Measurements from ENCODE around the gene KNCN. TPM values are rescaled to one million over a fixed set of nuclear protein-coding genes. Genes with fewer than 3 reads are reported as not detected.

Gene KNCN
- total RNA-seq, 2 experiments from 2014 or later, result not detected

DNA sequence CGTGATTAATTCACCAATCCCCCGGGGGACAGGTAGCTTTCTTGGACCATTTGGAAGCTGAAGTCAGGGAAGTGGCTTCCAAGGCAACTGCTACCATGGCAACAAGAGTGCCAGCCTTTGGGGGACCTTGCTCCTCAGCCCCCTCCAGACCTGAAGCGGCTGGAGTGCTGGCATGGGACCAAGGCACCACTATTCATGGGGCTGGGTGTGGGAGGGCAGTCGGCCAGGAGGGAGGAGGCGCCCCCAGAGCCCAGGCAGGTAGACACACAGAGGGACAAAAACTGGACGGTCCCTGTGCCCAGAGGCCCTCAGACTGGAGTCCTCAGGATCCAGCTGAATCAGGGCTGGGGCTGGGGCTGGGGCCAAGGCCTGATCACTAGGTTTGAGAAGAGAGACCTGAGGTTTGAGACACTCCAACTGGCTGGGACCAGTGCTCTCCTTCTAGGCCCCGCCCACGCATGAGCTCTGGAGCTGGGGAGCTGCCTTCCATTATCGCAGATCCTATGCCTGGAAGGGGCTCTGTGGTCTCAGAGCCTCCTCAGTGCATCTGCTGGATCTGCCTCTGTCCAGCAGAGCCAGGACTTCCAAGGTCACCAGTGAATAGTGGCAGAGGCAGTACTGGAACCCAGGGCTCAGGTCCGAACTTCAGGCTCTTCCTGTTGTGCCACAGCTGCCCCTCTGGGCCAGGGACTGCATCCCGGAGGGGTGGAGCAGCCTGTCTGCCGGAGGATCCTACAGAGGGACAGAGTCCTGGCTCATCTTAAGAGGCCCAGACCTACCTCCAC, 3.3 kb upstream of the KNCN start:
- no peak overlapping the region for H3K4me3 Mint-ChIP-seq
- H3K9me3 Mint-ChIP-seq, result no peaks in the 10 kb centered on the region
- no peak overlapping the region for H3K27ac Mint-ChIP-seq
- no peaks in the 10 kb centered on the region for H3K27me3 Mint-ChIP-seq
- H3K36me3 Mint-ChIP-seq, result no peaks in the 10 kb centered on the region
- no peak for DNase-seq
- peaks cover 3% of the 10 kb centered on the region for H3K4me1 Mint-ChIP-seq

DNA sequence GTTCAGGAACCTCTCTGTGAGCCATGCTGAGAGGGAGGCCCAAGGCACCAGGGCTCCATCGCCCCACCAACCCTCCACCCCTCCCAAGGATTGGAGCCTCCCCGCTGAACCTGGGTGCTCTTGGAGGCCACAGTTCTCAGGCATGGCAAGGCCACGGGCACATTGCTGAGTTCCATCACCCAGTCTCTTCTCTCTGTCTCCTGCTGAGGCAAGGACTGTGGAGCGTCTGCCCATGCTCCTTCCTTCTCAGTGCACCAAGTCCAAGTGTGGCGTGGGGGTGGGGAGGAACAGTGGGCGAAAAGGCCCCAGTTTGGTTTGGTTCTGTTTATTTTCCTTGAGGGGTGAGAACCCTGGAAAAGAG, 2.8 kb upstream of the KNCN start:
- H3K9me3 Mint-ChIP-seq, result no peaks in the 10 kb centered on the region
- H3K27me3 Mint-ChIP-seq, result no peaks in the 10 kb centered on the region
- no peak overlapping the region for H3K4me3 Mint-ChIP-seq
- H3K36me3 Mint-ChIP-seq, result no peaks in the 10 kb centered on the region
- no peak overlapping the region for H3K27ac Mint-ChIP-seq
- H3K4me1 Mint-ChIP-seq, result peaks cover 8% of the 10 kb centered on the region
- no peak for DNase-seq

DNA sequence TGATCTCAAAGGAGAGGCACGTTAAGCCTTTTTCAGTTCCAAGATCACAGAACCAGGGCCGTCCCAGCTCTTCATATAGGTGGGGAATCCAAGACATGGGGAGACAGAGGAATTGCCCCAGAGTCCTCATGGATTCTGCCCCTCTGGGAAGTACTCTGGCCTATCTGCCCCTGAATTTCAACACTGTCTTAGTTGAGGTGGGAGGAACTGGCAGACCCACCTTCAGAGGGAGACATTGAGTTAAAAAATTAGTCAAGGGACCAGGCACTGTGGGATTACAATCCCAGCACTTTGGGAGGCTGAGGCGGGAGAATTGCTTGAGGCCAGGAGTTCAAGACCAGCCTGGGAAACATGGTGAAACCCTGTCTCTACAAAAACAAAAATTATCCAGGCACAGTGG, 2.1 kb upstream of the KNCN start:
- no peaks in the 10 kb centered on the region for H3K9me3 Mint-ChIP-seq
- H3K4me3 Mint-ChIP-seq, result no peak overlapping the region
- H3K36me3 Mint-ChIP-seq, result no peaks in the 10 kb centered on the region
- H3K4me1 Mint-ChIP-seq, result peaks cover 9% of the 10 kb centered on the region
- DNase-seq, result no peak
- no peaks in the 10 kb centered on the region for H3K27me3 Mint-ChIP-seq
- H3K27ac Mint-ChIP-seq, result no peak overlapping the region

DNA sequence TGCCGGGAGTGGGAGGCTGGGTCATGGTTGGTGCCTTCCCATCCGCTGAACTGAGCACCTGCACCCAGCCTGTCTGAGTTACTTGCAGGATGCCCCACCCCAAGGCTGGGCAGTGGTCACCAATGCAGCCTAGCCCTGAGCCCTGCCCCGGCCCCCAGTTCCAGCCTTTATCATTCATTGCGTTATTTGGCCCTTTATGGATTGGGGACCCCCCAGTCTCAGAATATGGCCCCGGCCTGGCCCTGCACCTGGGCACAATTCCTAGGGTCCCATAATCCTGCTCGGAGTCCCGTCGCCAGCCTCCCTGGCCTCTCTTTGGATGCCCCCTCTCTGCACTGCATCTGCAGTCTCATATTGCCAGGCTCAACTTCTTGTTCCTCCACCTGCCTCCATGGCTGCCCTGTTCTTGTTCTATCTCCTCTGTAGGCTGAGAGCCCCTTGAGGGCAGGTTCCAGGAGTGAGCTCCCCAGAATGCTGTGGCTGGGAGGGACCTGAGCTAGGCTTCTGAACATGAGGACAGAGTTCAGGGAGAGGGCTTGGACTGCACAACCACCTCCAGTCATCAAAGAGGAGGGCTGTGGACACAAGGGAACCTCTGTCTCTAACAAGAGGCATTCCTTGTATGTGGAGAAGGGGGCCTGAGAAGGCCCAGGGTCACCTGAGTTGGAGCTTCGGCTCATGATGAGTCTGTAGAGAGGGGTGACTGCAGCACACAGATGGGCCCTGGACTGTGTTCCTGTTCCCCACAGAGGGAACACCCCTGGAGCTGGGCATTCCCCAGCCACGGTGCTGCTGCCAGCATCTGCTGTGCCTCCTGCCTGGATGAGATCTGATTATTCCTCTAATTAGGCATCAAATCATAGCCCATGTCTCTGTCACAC, 1.1 kb upstream of the KNCN start:
- H3K4me1 Mint-ChIP-seq, result peaks cover 9% of the 10 kb centered on the region
- H3K9me3 Mint-ChIP-seq, result no peaks in the 10 kb centered on the region
- no peaks in the 10 kb centered on the region for H3K27me3 Mint-ChIP-seq
- H3K27ac Mint-ChIP-seq, result no peak overlapping the region
- H3K36me3 Mint-ChIP-seq, result no peaks in the 10 kb centered on the region
- no peak overlapping the region for H3K4me3 Mint-ChIP-seq
- DNase-seq, result no peak

DNA sequence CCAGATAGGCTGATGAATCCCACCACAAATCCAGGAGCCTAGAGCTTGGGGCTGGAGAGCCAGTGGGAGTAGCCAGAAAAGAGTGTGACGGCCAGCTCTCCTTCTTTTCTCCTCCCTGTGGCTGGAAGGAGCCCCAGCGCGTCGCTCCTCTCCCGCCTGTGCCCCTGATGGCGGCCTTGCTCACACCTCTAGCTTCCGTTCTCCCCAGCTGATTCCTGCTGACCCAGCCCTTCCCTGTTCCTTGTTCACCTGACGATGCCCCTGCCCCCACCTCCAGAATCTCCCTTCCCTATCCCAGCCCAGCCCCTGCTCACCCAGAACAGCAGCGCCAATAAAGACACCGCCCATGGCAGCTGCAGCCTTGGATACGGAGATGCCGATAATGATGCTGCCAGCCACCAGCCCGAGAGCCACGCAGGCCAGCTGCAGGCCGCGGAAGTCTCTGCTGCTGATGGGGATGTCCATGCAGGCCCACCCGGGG, 656 bp downstream of the KNCN start:
- DNase-seq, result no peak
- no peaks in the 10 kb centered on the region for H3K9me3 Mint-ChIP-seq
- H3K4me3 Mint-ChIP-seq, result no peak overlapping the region
- no peak overlapping the region for H3K27ac Mint-ChIP-seq
- H3K36me3 Mint-ChIP-seq, result no peaks in the 10 kb centered on the region
- H3K27me3 Mint-ChIP-seq, result peaks cover 15% of the 10 kb centered on the region
- peaks cover 9% of the 10 kb centered on the region for H3K4me1 Mint-ChIP-seq

DNA sequence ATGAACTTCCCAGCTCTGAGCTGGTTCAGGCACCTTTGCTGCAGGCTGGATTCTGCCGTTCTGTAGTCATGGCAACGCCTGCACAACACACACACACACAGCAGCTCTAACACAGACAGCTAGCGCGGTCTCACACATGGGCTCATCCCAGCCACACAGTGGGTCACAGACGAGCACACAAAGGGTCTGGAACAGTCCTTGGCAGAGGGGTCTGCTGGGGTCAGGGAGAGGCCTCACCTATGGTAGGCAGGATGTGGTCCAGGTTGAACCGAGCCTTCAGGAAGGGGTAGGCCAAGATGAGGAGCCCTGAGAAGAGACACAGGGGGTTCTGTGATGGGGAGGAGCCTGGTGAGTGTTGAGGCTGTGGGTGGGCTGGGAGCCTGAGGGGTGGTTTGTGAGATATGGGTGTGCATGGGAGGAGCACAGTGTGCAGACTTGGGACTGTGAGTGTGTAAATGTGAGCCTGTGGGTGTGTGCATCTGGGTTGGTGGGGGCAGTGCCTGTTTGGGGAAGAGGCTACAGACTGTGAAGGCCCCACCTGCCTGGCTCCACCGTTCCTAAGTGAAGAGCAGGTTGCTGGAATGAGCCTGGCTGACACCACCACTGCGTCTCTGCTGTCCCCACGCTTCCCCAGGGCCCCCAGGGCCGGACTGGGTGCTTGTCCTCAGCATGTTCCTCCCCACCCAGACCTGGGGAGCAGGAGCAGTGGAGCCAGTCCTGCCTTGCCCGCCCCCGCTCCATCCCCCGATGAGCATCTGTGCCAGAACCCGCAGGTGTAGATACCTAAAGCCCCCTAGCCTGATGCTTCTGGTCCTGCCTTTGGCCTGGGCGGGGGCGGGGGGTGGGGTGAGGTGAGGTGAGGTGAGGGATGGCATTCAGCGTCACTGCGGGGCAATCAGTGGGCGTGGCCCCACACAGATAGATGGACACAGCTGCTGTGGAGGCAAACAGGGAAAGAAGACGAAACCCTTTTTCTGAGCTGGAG, 1.5 kb downstream of the KNCN start:
- H3K9me3 Mint-ChIP-seq, result no peaks in the 10 kb centered on the region
- peaks cover 9% of the 10 kb centered on the region for H3K4me1 Mint-ChIP-seq
- peak; percentile 52 for DNase-seq
- H3K27ac Mint-ChIP-seq, result peak overlapping the region; percentile 56
- H3K36me3 Mint-ChIP-seq, result no peaks in the 10 kb centered on the region
- H3K27me3 Mint-ChIP-seq, result peaks cover 23% of the 10 kb centered on the region
- no peak overlapping the region for H3K4me3 Mint-ChIP-seq

DNA sequence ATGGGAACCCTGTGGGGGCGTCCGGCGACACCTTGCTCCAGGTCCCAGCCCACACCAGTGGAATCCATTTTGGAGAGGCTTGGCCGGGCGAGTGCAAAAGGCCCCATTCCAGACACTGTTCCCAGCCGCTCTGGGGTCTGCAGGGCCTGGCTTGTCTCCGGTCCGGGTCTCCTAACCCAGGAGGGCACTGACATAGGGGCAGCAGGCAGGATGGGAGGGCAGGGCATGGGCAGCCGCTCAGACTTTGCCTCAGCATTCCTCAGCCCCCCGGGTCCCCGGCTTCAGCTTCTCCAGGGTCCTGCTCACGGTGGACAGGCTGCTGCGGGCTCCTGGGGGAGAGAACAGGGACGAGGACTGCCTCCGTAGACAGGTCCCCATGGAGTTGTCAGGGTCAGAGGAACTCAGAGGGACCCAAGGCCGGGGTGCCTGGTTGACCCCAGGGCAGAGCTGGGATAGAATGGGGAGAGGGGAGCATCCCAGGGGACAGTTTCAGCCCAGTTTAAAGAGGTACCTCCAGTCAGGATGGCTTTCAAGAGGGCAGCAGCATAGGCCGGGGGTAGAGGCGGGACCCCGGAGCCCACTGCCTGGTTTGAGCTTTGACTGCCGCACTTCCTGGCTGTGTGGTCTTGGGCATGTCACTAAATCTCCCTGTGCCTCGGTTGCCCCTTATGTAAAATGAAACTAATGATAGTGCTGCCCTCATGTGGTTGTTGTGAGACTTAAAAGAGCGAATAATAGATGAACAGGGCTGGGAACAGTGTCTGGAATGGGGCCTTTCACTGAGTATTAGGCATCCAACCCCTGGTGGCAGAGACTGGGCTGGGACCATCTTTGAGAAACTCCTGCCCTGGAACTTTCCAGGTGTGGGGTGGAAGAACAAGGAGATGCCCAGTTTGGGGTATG, 3.7 kb downstream of the KNCN start:
- no peak for DNase-seq
- H3K27me3 Mint-ChIP-seq, result peaks cover 44% of the 10 kb centered on the region
- H3K27ac Mint-ChIP-seq, result no peak overlapping the region
- no peak overlapping the region for H3K4me3 Mint-ChIP-seq
- peaks cover 9% of the 10 kb centered on the region for H3K4me1 Mint-ChIP-seq
- H3K9me3 Mint-ChIP-seq, result no peaks in the 10 kb centered on the region
- no peaks in the 10 kb centered on the region for H3K36me3 Mint-ChIP-seq

DNA sequence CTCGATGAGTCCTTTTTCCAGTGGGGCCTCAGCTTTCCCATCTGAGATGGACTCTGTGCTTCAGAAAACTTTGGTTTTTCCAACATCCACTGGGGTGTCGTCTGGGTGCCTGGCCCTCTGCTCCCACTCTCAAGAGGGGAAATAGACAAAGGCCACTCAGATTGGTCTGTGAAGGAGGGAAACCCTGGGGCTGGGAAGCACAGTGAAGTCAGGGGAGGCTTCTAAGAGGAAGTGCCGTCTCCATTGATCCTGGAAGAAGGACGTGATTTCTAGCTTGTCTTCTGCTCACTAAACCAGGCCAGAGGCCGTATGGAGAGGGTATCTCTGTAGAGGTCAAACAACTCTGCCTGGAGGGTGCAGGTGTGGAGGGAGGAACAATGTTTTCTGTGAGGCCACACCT, 5.2 kb downstream of the KNCN start:
- H3K4me1 Mint-ChIP-seq, result peaks cover 9% of the 10 kb centered on the region
- H3K4me3 Mint-ChIP-seq, result no peak overlapping the region
- no peaks in the 10 kb centered on the region for H3K36me3 Mint-ChIP-seq
- H3K9me3 Mint-ChIP-seq, result no peaks in the 10 kb centered on the region
- H3K27ac Mint-ChIP-seq, result no peak overlapping the region
- no peak for DNase-seq
- peaks cover 49% of the 10 kb centered on the region for H3K27me3 Mint-ChIP-seq

DNA sequence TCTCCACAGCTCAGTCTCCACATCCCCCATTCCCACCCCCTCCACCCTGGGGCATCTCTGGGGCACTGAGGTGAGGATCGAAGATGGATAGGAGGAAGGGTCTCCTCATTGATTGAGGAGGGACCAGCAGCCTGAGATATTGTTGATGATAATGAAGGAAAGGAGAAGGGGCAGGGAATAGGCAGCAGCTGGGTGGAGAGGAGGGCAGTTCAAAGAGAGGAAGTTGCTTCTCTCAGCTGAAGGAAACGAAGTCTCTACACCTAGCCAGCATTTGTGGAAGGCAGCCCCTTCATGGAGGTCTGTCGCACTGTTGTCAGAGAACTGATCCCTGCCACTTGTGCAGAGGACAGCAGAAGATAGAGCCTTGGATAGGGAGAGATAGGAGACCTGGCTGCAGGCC, 5.7 kb downstream of the KNCN start:
- Mint-ChIP-seq H3K27me3 (peaks cover 49% of the 10 kb centered on the region), H3K4me3 (no peak overlapping the region), H3K4me1 (peaks cover 9% of the 10 kb centered on the region), H3K27ac (no peak overlapping the region), H3K36me3 (no peaks in the 10 kb centered on the region), H3K9me3 (no peaks in the 10 kb centered on the region)
- DNase-seq, result no peak

DNA sequence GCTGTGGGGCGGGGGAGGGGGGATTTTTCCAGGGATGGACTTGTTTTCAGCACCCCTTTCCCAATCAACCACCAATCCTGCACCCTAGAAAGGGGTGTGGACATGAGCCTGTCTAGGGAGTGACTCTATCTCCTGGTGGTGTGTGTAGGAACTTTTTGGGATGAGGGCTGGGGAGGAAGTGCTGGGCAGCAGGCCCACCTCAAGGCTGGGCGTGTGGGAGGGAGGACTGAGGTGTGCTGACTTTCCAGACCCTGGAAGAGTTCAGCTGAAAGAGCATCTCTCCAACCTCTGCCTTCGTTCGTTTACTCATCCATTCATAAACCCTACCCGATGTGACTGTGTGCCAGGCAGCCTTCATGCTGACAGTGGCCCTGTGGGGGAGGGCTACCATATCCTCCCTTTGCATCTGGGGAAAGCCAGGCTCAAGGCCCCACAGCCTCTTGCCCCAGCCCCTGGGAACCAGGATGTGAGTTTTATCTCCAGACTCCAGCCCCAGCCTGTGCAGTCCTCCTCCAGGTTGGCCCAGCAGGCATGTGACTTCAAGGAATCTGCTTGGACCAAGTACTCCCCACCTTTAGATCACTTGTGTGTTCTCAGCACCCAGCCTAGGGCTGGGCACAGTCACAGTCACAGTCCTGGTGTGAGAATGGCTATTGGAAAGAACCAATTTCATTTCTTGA, 6.7 kb downstream of the KNCN start:
- H3K4me1 Mint-ChIP-seq, result peaks cover 6% of the 10 kb centered on the region
- no peak for DNase-seq
- H3K9me3 Mint-ChIP-seq, result no peaks in the 10 kb centered on the region
- no peak overlapping the region for H3K27ac Mint-ChIP-seq
- peaks cover 49% of the 10 kb centered on the region for H3K27me3 Mint-ChIP-seq
- no peak overlapping the region for H3K4me3 Mint-ChIP-seq
- H3K36me3 Mint-ChIP-seq, result no peaks in the 10 kb centered on the region

DNA sequence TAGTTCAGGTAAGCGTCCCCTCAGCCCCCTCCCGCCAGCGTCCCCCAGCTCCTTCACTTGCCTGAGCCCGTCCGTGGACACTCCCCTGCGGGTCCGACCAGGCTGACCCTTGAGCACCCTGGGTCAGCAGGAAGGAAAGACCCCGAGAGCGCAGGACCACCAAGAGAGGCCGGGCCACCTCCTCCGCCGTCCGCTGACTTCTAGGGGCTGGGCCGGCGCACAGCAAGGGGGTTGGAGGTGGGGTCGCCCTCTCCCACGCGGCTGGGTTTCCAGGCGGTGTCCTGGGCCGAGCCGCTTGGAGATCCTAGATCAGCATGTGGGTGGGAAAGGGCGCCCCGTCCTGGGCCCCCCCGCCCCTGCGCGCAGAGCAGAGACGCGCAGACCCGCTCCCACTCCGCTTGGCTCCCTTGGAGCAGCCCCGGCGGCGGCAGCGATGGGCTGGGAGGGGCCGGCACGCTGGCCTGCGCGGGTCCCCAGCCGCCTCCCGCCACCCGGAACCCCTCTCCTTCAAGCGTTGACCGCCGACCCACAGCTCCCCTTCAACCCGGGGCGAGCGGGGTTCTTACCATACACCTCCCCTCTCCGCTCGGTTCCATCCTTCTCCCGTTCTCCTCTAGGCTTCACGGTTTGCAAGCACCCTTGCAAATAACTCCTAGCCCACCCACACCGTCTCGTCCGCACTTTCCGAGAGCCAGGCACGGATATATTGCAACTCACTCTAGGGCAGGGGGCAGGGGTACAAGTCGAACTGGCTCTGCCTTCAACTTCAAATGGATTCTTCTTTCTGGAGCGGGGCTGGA, 7.5 kb downstream of the KNCN start:
- H3K27me3 Mint-ChIP-seq, result peaks cover 49% of the 10 kb centered on the region
- no peak for DNase-seq

DNA sequence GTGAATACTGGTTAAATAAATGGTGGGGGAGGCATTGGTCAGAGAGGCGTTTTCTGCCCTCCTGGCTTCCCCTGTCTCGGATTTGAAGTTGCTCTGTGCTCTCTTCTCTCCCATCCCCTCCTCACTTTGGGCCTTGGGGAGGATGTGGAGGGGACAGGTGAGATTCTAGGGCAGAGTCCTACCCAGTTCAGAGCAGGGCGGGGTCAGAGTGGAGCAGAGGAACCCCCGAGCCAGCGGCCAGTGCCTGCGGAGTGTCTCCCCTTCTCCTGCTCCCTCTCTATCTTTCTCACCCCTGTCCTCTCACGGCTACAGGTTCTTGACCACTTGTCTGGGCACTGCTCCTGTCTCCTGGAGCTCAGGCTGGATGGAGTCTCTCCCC, 8.1 kb downstream of the KNCN start:
- peaks cover 49% of the 10 kb centered on the region for H3K27me3 Mint-ChIP-seq
- H3K27ac Mint-ChIP-seq, result no peak overlapping the region
- no peak for DNase-seq
- H3K9me3 Mint-ChIP-seq, result no peaks in the 10 kb centered on the region
- no peak overlapping the region for H3K4me3 Mint-ChIP-seq
- H3K36me3 Mint-ChIP-seq, result no peaks in the 10 kb centered on the region
- H3K4me1 Mint-ChIP-seq, result no peaks in the 10 kb centered on the region

More for the DNA sequence above, 7.5 kb downstream of the KNCN start:
- H3K4me3 Mint-ChIP-seq, result no peak overlapping the region
- H3K27ac Mint-ChIP-seq, result no peak overlapping the region
- H3K4me1 Mint-ChIP-seq, result no peaks in the 10 kb centered on the region
- no peaks in the 10 kb centered on the region for H3K9me3 Mint-ChIP-seq
- H3K36me3 Mint-ChIP-seq, result no peaks in the 10 kb centered on the region

DNA sequence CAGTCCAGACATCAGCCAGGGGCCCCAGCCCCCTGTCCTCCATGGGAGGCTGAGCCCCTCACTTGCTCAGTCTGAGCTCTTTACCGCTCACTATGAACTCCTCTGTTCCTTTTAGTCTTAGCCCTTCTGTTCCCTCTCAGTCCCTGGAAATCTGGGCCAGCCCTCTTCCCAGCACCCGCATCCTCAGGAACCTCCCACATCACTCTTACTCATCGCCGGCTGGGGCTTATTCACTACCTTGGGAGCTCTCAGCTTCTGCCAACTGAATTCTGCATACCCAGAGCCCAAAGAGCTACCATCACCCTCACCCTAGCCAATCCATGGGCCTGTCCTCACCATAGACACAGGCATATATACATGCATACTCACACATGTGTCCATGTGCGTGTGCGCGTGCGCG, 11.5 kb downstream of the KNCN start:
- Mint-ChIP-seq H3K9me3 (no peaks in the 10 kb centered on the region), H3K4me3 (no peak overlapping the region), H3K27ac (no peak overlapping the region), H3K27me3 (peaks cover 39% of the 10 kb centered on the region), H3K4me1 (no peaks in the 10 kb centered on the region), H3K36me3 (no peaks in the 10 kb centered on the region)
- no peak for DNase-seq

Measured in activated naive CD8-positive, alpha-beta T cell treated with anti-CD3 and anti-CD28 coated beads for 36 hours (primary cell).